ENCODE data around the gene HPS4.

HPS4 gene

GRCh38 chr22:26433805-26434204, 49.8 kb downstream of the HPS4 start:
- Histone ChIP-seq H3K27me3 (no peaks in the 10 kb centered on the region), H3K4me2 (peak overlapping the region in 1 of 11 experiments; percentile 93; a peak in 1 of 22 replicates), H3K4me3 (no peak overlapping the region), H3K9ac (no peak overlapping the region), H3K4me1 (peaks cover 41 to 75% (median 64%) of the 10 kb centered on the region in 10 experiments), H4K20me1 (peaks cover 0 to 63% (median 40%) of the 10 kb centered on the region in 11 experiments; a peak in 20 of 22 replicates), H3K27ac (peak overlapping the region in 1 of 11 experiments; percentile 50; a peak in 1 of 22 replicates), H3K9me3 (replicated peaks in 1 of 11) (no peaks in the 10 kb centered on the region), H3K36me3 (peaks cover 14 to 53% (median 41%) of the 10 kb centered on the region in 11 experiments)
- TF ChIP-seq Cebpa-rat (IDR thresholded peaks at IDR 0.05) = no peak

GRCh38 chr22:26432619-26433311, 50.8 kb downstream of the HPS4 start:
- H3K9ac ChIP-seq = 0 out of 22 replicates have a peak overlapping the region, but pooled peaks of 1 of the 11 experiments have one; percentile 0
- peaks cover 14 to 49% (median 38%) of the 10 kb centered on the region in 11 experiments for H3K36me3 ChIP-seq
- TF ChIP-seq Cebpa-rat (IDR thresholded peaks at IDR 0.05) = peak in 6 of 11 experiments; percentile 25 to 62 (median 49); a peak in 7 of 22 replicates
- H4K20me1 ChIP-seq = peaks cover 0 to 57% (median 36%) of the 10 kb centered on the region in 11 experiments; a peak in 20 of 22 replicates
- peak overlapping the region in 8 of 11 experiments; percentile 5 to 97 (median 93); a peak in 13 of 22 replicates for H3K27ac ChIP-seq
- H3K27me3 ChIP-seq = no peaks in the 10 kb centered on the region
- H3K4me1 ChIP-seq = peaks cover 49 to 84% (median 71%) of the 10 kb centered on the region in 10 experiments
- H3K4me2 ChIP-seq = peak overlapping the region; percentile 4 to 99 (median 94); a peak in 19 of 22 replicates
- no peak overlapping the region for H3K4me3 ChIP-seq
- no peaks in the 10 kb centered on the region for H3K9me3 ChIP-seq (replicated peaks in 1 of 11)

GRCh38 chr22:26431261-26431995, 52.2 kb downstream of the HPS4 start:
- H3K4me1 ChIP-seq = peaks cover 49 to 82% (median 69%) of the 10 kb centered on the region in 10 experiments
- no peaks in the 10 kb centered on the region for H3K27me3 ChIP-seq
- H3K9ac ChIP-seq = peak overlapping the region in 10 of 11 experiments; percentile 84 to 92 (median 90); a peak in 17 of 22 replicates
- H3K27ac ChIP-seq = peak overlapping the region in 9 of 11 experiments; percentile 12 to 97 (median 92); a peak in 14 of 22 replicates
- H3K36me3 ChIP-seq = peaks cover 14 to 35% (median 27%) of the 10 kb centered on the region in 11 experiments
- peak overlapping the region in 8 of 10 experiments; percentile 85 to 96 (median 92); a peak in 13 of 20 replicates for H3K4me3 ChIP-seq
- H3K9me3 ChIP-seq (replicated peaks in 1 of 11) = no peaks in the 10 kb centered on the region
- H3K4me2 ChIP-seq = peak overlapping the region; percentile 91 to 99 (median 94)
- TF ChIP-seq Cebpa-rat (IDR thresholded peaks at IDR 0.05) = no peak
- peaks cover 0 to 44% (median 23%) of the 10 kb centered on the region in 11 experiments; a peak in 19 of 22 replicates for H4K20me1 ChIP-seq

- Histone ChIP-seq H3K9me3 (replicated peaks in 1 of 11) (no peaks in the 10 kb centered on the region), H4K20me1 (peaks cover 0 to 35% (median 15%) of the 10 kb centered on the region in 11 experiments; a peak in 14 of 22 replicates), H3K36me3 (peaks cover 14 to 27% (median 24%) of the 10 kb centered on the region in 11 experiments), H3K9ac (peak overlapping the region in 10 of 11 experiments; percentile 84 to 92 (median 90); a peak in 20 of 22 replicates), H3K4me1 (peaks cover 46 to 74% (median 61%) of the 10 kb centered on the region in 10 experiments), H3K27me3 (no peaks in the 10 kb centered on the region), H3K27ac (peak overlapping the region in 9 of 11 experiments; percentile 12 to 97 (median 92); a peak in 15 of 22 replicates), H3K4me3 (peak overlapping the region in 9 of 10 experiments; percentile 80 to 96 (median 91); a peak in 15 of 20 replicates), H3K4me2 (peak overlapping the region; percentile 91 to 99 (median 94))
- TF ChIP-seq Cebpa-rat (IDR thresholded peaks at IDR 0.05) = no peak
Measured at GRCh38 chr22:26430600-26430999, 53.0 kb downstream of the HPS4 start.

GRCh38 chr22:26429458-26430286, 53.9 kb downstream of the HPS4 start:
- Histone ChIP-seq H3K4me2 (peak overlapping the region; percentile 91 to 99 (median 94)), H3K9ac (peak overlapping the region; percentile 84 to 92 (median 90))

GRCh38 chr22:26428515-26429457, 54.8 kb downstream of the HPS4 start, which contains the start of gene ASPHD2:
ASPHD2 (plus strand) TSS chr22:26429260; CDS start chr22:26433616, 4,356 bp downstream.
- Histone ChIP-seq H3K4me2 (peak within 1 kb of the TSS; percentile 91 to 99 (median 95)), H3K27ac (peak within 1 kb of the TSS; percentile 67 to 97 (median 92)), H3K36me3 (peaks cover 4 to 9% (median 7%) of the 10 kb centered on the region in 11 experiments), H3K9me3 (replicated peaks in 1 of 11) (peaks cover under 1 to 6% (median 1%) of the 10 kb centered on the region in 11 experiments; a peak in 16 of 22 replicates), H3K4me3 (peak within 1 kb of the TSS; percentile 80 to 96 (median 92)), H3K9ac (peak within 1 kb of the TSS; percentile 84 to 92 (median 90)), H3K27me3 (no peaks in the 10 kb centered on the region), H4K20me1 (peaks cover 0 to 18% (median 7%) of the 10 kb centered on the region in 11 experiments; a peak in 7 of 22 replicates), H3K4me1 (peaks cover 43 to 58% (median 49%) of the 10 kb centered on the region in 10 experiments)
- no peak for TF ChIP-seq Cebpa-rat (IDR thresholded peaks at IDR 0.05)

More at GRCh38 chr22:26429458-26430286, 53.9 kb downstream of the HPS4 start:
- H3K36me3 ChIP-seq = peaks cover 13 to 18% (median 16%) of the 10 kb centered on the region in 11 experiments
- no peak for TF ChIP-seq Cebpa-rat (IDR thresholded peaks at IDR 0.05)
- H3K9me3 ChIP-seq (replicated peaks in 1 of 11) = no peaks in the 10 kb centered on the region
- no peaks in the 10 kb centered on the region for H3K27me3 ChIP-seq
- peak overlapping the region; percentile 80 to 96 (median 92) for H3K4me3 ChIP-seq
- peaks cover 0 to 26% (median 9%) of the 10 kb centered on the region in 11 experiments; a peak in 7 of 22 replicates for H4K20me1 ChIP-seq
- H3K4me1 ChIP-seq = peaks cover 43 to 65% (median 52%) of the 10 kb centered on the region in 10 experiments
- peak overlapping the region; percentile 67 to 97 (median 92); a peak in 21 of 22 replicates for H3K27ac ChIP-seq

- Histone ChIP-seq H3K9ac (no peak overlapping the region), H3K4me1 (peaks cover 33 to 39% (median 34%) of the 10 kb centered on the region in 10 experiments), H3K27me3 (no peaks in the 10 kb centered on the region), H3K4me2 (no peak overlapping the region), H3K36me3 (peaks cover 0 to 5% (median 0%) of the 10 kb centered on the region in 11 experiments; a peak in 1 of 22 replicates), H4K20me1 (peaks cover 0 to 15% (median 0%) of the 10 kb centered on the region in 11 experiments; a peak in 5 of 22 replicates), H3K4me3 (no peak overlapping the region), H3K9me3 (replicated peaks in 1 of 11) (peaks cover 15 to 25% (median 18%) of the 10 kb centered on the region in 11 experiments), H3K27ac (no peak overlapping the region)
- no peak for TF ChIP-seq Cebpa-rat (IDR thresholded peaks at IDR 0.05)
Measured at GRCh38 chr22:26426924-26427323, 56.7 kb downstream of the HPS4 start.
